Testis (tissue), 3 donors: Measurements from ENCODE around the gene KRTAP9-6. TPM values are rescaled to one million over a fixed set of nuclear protein-coding genes. Genes with fewer than 3 reads are reported as not detected.

Source experiments
- DNase-seq: peaks from one replicate; pipeline ENCODE4 v3.0.0-alpha.2; 2019
- H3K27ac ChIP-seq, 2 donors: fragments of 200-600 bp; sonication (generic); one replicate each; pipeline ENCODE4 v1.5.1; 2019
- H3K27me3 ChIP-seq: fragments of 200-600 bp; sonication (generic); one replicate; pipeline ENCODE4 v1.5.1; 2019
- H3K36me3 ChIP-seq: fragments of 200-600 bp; sonication (generic); one replicate; pipeline ENCODE4 v1.5.1; 2017; ENCODE audit warnings: low read depth; ENCODE audit errors: missing control alignments
- H3K4me1 ChIP-seq: fragments of 200-600 bp; sonication (generic); one replicate; pipeline ENCODE4 v1.5.1; 2019
- H3K4me3 ChIP-seq, 2 donors: fragments of 200-600 bp; sonication (generic); one replicate each; pipeline ENCODE4 v1.5.1; 2017 to 2019
- H3K9me3 ChIP-seq: fragments of 200-600 bp; sonication (generic); one replicate; pipeline ENCODE4 v1.5.1; 2017
- POLR2A ChIP-seq: fragments of 450-650 bp; IDR thresholded peaks from one replicate; pipeline ENCODE4 v1.6.1; 2017; ENCODE audit warnings: antibody characterized with exemption, mild to moderate bottlenecking, moderate library complexity
- WGBS, 2 donors: methylation state at CpG; one replicate each; pipeline ENCODE4 v1.1.5; 2018; 5-methylcytosine and 5-hydroxymethylcytosine counted together
- intact Hi-C: fragments of 100-400 bp; cut with DNase I; formaldehyde crosslinking; loops from one replicate; pipeline ENCODE4 v1.15.1; 2023; ENCODE audit warnings: low total_unique reads
- polyA plus RNA-seq: library from polyadenylated mRNA; stranded (reverse); fragments of 350-450 nt; fragmentation: Illumina TruSeq; extraction: RNeasy Lipid Tissue Mini Kit (QIAGEN cat#74804); gene quantifications from one replicate; pipeline ENCODE4 v1.2.3, GENCODE V29; 2014; ENCODE audit warnings: low read depth, low replicate concordance; ENCODE audit not compliant: insufficient read depth
- small RNA-seq, 2 donors: library from RNA; depleted of rRNA; stranded (forward); fragments of <200 nt; gene quantifications; one replicate each; pipeline ENCODE3, GENCODE V24; 2016
- total RNA-seq, 2 donors: library from RNA; depleted of rRNA; stranded (reverse); fragments of >200 nt; gene quantifications; one replicate each; pipeline ENCODE4 v1.2.3, GENCODE V29; 2016
- TF ChIP-seq, protein P1 (sequence below), 3 experiments: fragments of 450-650 bp in 2 of 3; fragments of 200-600 bp in 1 of 3; sonication (generic) in 1 of 3; IDR thresholded peaks; one replicate each; pipeline ENCODE4 v1.5.1; 2016 to 2019; ENCODE audit warnings: antibody characterized with exemption in 3 of 3, mild to moderate bottlenecking in 2 of 3, moderate library complexity in 1 of 3

Gene KRTAP9-6
- total and polyA plus RNA-seq, 3 donors from 2014 or later, result not detected

- Histone ChIP-seq H3K27me3 (no peaks in the 10 kb centered on the region), H3K4me3 (no peak overlapping the region), H3K9me3 (no peaks in the 10 kb centered on the region), H3K27ac (no peak overlapping the region), H3K4me1 (no peaks in the 10 kb centered on the region), H3K36me3 (no peaks in the 10 kb centered on the region)
- DNase-seq, result no peak
- no peak for TF ChIP-seq POLR2A
- intact Hi-C loops, result no loop called here
- 89% methylated on average over 1 of the region's 1 CpG; no CpG with 5 or more reads in 1 of the 2 donors for WGBS, 2 donors
These were observed 45.9 kb downstream of the KRTAP9-6 start for GRCh38 chr17:41311111-41311510.

- TF ChIP-seq POLR2A, result no peak
- TF ChIP-seq, protein P1, sequence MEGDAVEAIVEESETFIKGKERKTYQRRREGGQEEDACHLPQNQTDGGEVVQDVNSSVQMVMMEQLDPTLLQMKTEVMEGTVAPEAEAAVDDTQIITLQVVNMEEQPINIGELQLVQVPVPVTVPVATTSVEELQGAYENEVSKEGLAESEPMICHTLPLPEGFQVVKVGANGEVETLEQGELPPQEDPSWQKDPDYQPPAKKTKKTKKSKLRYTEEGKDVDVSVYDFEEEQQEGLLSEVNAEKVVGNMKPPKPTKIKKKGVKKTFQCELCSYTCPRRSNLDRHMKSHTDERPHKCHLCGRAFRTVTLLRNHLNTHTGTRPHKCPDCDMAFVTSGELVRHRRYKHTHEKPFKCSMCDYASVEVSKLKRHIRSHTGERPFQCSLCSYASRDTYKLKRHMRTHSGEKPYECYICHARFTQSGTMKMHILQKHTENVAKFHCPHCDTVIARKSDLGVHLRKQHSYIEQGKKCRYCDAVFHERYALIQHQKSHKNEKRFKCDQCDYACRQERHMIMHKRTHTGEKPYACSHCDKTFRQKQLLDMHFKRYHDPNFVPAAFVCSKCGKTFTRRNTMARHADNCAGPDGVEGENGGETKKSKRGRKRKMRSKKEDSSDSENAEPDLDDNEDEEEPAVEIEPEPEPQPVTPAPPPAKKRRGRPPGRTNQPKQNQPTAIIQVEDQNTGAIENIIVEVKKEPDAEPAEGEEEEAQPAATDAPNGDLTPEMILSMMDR (IDR thresholded peaks at IDR 0.05), result no peak
- intact Hi-C loops, result no loop called here
- Histone ChIP-seq H3K27ac (no peak within 1 kb of the TSS), H3K4me1 (no peaks in the 10 kb centered on the region), H3K9me3 (no peaks in the 10 kb centered on the region), H3K27me3 (no peaks in the 10 kb centered on the region), H3K4me3 (no peak within 1 kb of the TSS), H3K36me3 (no peaks in the 10 kb centered on the region)
- no peak for DNase-seq
- 41 to 62% methylated on average over 8 to 24 of the region's 24 CpGs for WGBS, 2 donors
These were observed 50.1 kb downstream of the KRTAP9-6 start, which contains the start of gene KRTAP17-1 for GRCh38 chr17:41315204-41315794. Gene KRTAP17-1 (minus strand): TSS chr17:41315710. CDS start chr17:41315650, 60 bp downstream.

Small RNA genes within 50 kb of the gene (small RNA-seq; reads per million reads assigned to genes)
- gene KRTAP9-10P, result 0 reads per million in 2 donors

Other genes with a start within 250 kb of the KRTAP9-6 start
Only the 30 nearest of the 40 such genes appear.
- gene KRTAP2-4, start 199.5 kb upstream of the KRTAP9-6 start, total RNA-seq, result not detected
- gene KRTAP2-4, start 199.5 kb upstream of the KRTAP9-6 start, polyA plus RNA-seq, result not detected
- gene KRTAP4-7, start 181.2 kb upstream of the KRTAP9-6 start, total RNA-seq, result not detected
- not detected for gene KRTAP4-7, start 181.2 kb upstream of the KRTAP9-6 start, polyA plus RNA-seq
- not detected for gene KRTAP4-8, start 167.2 kb upstream of the KRTAP9-6 start, total RNA-seq
- not detected for gene KRTAP4-8, start 167.2 kb upstream of the KRTAP9-6 start, polyA plus RNA-seq
- gene KRTAP4-16, start 163.2 kb upstream of the KRTAP9-6 start, total RNA-seq, result not detected
- not detected for gene KRTAP4-16, start 163.2 kb upstream of the KRTAP9-6 start, polyA plus RNA-seq
- not detected for gene KRTAP4-9, start 160.0 kb upstream of the KRTAP9-6 start, total RNA-seq
- not detected for gene KRTAP4-9, start 160.0 kb upstream of the KRTAP9-6 start, polyA plus RNA-seq
- not detected for gene KRTAP4-11, start 147.0 kb upstream of the KRTAP9-6 start, total RNA-seq
- not detected for gene KRTAP4-11, start 147.0 kb upstream of the KRTAP9-6 start, polyA plus RNA-seq
- gene KRTAP4-12, start 141.2 kb upstream of the KRTAP9-6 start, total RNA-seq, result not detected
- not detected for gene KRTAP4-12, start 141.2 kb upstream of the KRTAP9-6 start, polyA plus RNA-seq
- gene KRTAP4-6, start 124.8 kb upstream of the KRTAP9-6 start, total RNA-seq, result not detected
- not detected for gene KRTAP4-6, start 124.8 kb upstream of the KRTAP9-6 start, polyA plus RNA-seq
- gene KRTAP4-5, start 115.6 kb upstream of the KRTAP9-6 start, total RNA-seq, result not detected
- not detected for gene KRTAP4-5, start 115.6 kb upstream of the KRTAP9-6 start, polyA plus RNA-seq
- gene KRTAP4-4, start 104.6 kb upstream of the KRTAP9-6 start, total RNA-seq, result not detected
- not detected for gene KRTAP4-4, start 104.6 kb upstream of the KRTAP9-6 start, polyA plus RNA-seq
- not detected for gene KRTAP4-3, start 97.2 kb upstream of the KRTAP9-6 start, total RNA-seq
- not detected for gene KRTAP4-3, start 97.2 kb upstream of the KRTAP9-6 start, polyA plus RNA-seq
- not detected for gene KRTAP4-2, start 87.2 kb upstream of the KRTAP9-6 start, total RNA-seq
- gene KRTAP4-2, start 87.2 kb upstream of the KRTAP9-6 start, polyA plus RNA-seq, result not detected
- not detected for gene KRTAP4-1, start 80.5 kb upstream of the KRTAP9-6 start, total RNA-seq
- not detected for gene KRTAP4-1, start 80.5 kb upstream of the KRTAP9-6 start, polyA plus RNA-seq
- not detected for gene KRTAP9-1, start 75.5 kb upstream of the KRTAP9-6 start, total RNA-seq
- not detected for gene KRTAP9-1, start 75.5 kb upstream of the KRTAP9-6 start, polyA plus RNA-seq
- gene KRTAP9-2, start 38.7 kb upstream of the KRTAP9-6 start, total RNA-seq, result not detected
- not detected for gene KRTAP9-2, start 38.7 kb upstream of the KRTAP9-6 start, polyA plus RNA-seq
- not detected for gene KRTAP9-3, start 32.9 kb upstream of the KRTAP9-6 start, total RNA-seq
- not detected for gene KRTAP9-3, start 32.9 kb upstream of the KRTAP9-6 start, polyA plus RNA-seq
- not detected for gene KRTAP9-8, start 27.4 kb upstream of the KRTAP9-6 start, total RNA-seq
- not detected for gene KRTAP9-8, start 27.4 kb upstream of the KRTAP9-6 start, polyA plus RNA-seq
- gene KRTAP9-4, start 15.7 kb upstream of the KRTAP9-6 start, total RNA-seq, result not detected
- gene KRTAP9-4, start 15.7 kb upstream of the KRTAP9-6 start, polyA plus RNA-seq, result not detected
- gene KRTAP9-9, start 10.0 kb upstream of the KRTAP9-6 start, total RNA-seq, result not detected
- gene KRTAP9-9, start 10.0 kb upstream of the KRTAP9-6 start, polyA plus RNA-seq, result not detected
- gene KRTAP9-7, start 10.3 kb downstream of the KRTAP9-6 start, total RNA-seq, result under 1 TPM in 1 of 2 donors, not detected in 1; 0.47 TPM
- not detected for gene KRTAP9-7, start 10.3 kb downstream of the KRTAP9-6 start, polyA plus RNA-seq
- not detected for gene KRTAP29-1, start 37.5 kb downstream of the KRTAP9-6 start, total RNA-seq
- gene KRTAP29-1, start 37.5 kb downstream of the KRTAP9-6 start, polyA plus RNA-seq, result not detected
- gene KRTAP16-1, start 43.9 kb downstream of the KRTAP9-6 start, total RNA-seq, result not detected
- not detected for gene KRTAP16-1, start 43.9 kb downstream of the KRTAP9-6 start, polyA plus RNA-seq
- not detected for gene KRTAP17-1, start 50.3 kb downstream of the KRTAP9-6 start, total RNA-seq
- not detected for gene KRTAP17-1, start 50.3 kb downstream of the KRTAP9-6 start, polyA plus RNA-seq
- gene KRT33A, start 85.5 kb downstream of the KRTAP9-6 start, total RNA-seq, result 1 to 10 TPM in 1 of 2 donors, under 1 TPM in 1; 0.50 to 3.1 TPM
- 2.3 TPM for gene KRT33A, start 85.5 kb downstream of the KRTAP9-6 start, polyA plus RNA-seq
- gene KRT33B, start 104.4 kb downstream of the KRTAP9-6 start, total RNA-seq, result under 1 TPM in 1 of 2 donors, not detected in 1; 0.25 TPM
- not detected for gene KRT33B, start 104.4 kb downstream of the KRTAP9-6 start, polyA plus RNA-seq
- under 1 TPM; 0.50 to 0.55 TPM for gene KRT34, start 116.9 kb downstream of the KRTAP9-6 start, total RNA-seq
- gene KRT34, start 116.9 kb downstream of the KRTAP9-6 start, polyA plus RNA-seq, result 1.2 TPM
- gene KRT31, start 132.2 kb downstream of the KRTAP9-6 start, total RNA-seq, result under 1 TPM in 1 of 2 donors, not detected in 1; 0.74 TPM
- 0.53 TPM for gene KRT31, start 132.2 kb downstream of the KRTAP9-6 start, polyA plus RNA-seq
- not detected for gene KRT37, start 159.2 kb downstream of the KRTAP9-6 start, total RNA-seq
- gene KRT37, start 159.2 kb downstream of the KRTAP9-6 start, polyA plus RNA-seq, result not detected
- gene KRT38, start 175.6 kb downstream of the KRTAP9-6 start, total RNA-seq, result not detected
- gene KRT38, start 175.6 kb downstream of the KRTAP9-6 start, polyA plus RNA-seq, result not detected
- gene KRT32, start 202.0 kb downstream of the KRTAP9-6 start, total RNA-seq, result under 1 TPM in 1 of 2 donors, not detected in 1; 0.19 TPM
- gene KRT32, start 202.0 kb downstream of the KRTAP9-6 start, polyA plus RNA-seq, result not detected